Measurements from ENCODE around the gene INPP5J.

- TF ChIP-seq POLR2A (IDR thresholded peaks at IDR 0.05) (no peak), CTCF (IDR thresholded peaks at IDR 0.05) (no peak)
Observed at GRCh38 chr22:31106731-31107177, 16.0 kb upstream of the INPP5J start.

Measured in tibial nerve (tissue), 3 donors.